H9 (cell line): ENCODE results near the gene CYP39A1. TPM values are rescaled to one million over a fixed set of nuclear protein-coding genes. Genes with fewer than 3 reads are reported as not detected.

Source experiments
- DNase-seq: peaks from one replicate; pipeline ENCODE4 v3.0.0-alpha.2; 2017
- H2AFZ ChIP-seq: one replicate; pipeline ENCODE4 v1.6.1; 2013; ENCODE audit warnings: mild to moderate bottlenecking, low read length, control low read depth, moderate library complexity
- H2AK5ac ChIP-seq: 2 replicates; pipeline ENCODE4 v1.6.1; 2013; ENCODE audit warnings: low read length, control low read depth, mixed read lengths; ENCODE audit not compliant: insufficient read length
- H2BK120ac ChIP-seq: one replicate; pipeline ENCODE4 v1.6.1; 2013; ENCODE audit warnings: low read depth, mild to moderate bottlenecking, low read length, control low read depth, inconsistent platforms; ENCODE audit not compliant: poor library complexity, severe bottlenecking
- H2BK12ac ChIP-seq: 2 replicates; pipeline ENCODE4 v1.6.1; 2013; ENCODE audit warnings: low read length, control low read depth, mixed read lengths, low read depth; ENCODE audit not compliant: insufficient read length
- H2BK15ac ChIP-seq: 2 replicates; pipeline ENCODE4 v1.6.1; 2013; ENCODE audit warnings: low read depth, low read length, control low read depth
- H2BK20ac ChIP-seq: one replicate; pipeline ENCODE4 v1.6.1; 2013; ENCODE audit warnings: low read depth, mild to moderate bottlenecking, low read length, control low read depth, inconsistent platforms; ENCODE audit not compliant: poor library complexity, severe bottlenecking
- H2BK5ac ChIP-seq: 2 replicates; pipeline ENCODE4 v1.6.1; 2013; ENCODE audit warnings: low read length, control low read depth, mixed read lengths; ENCODE audit not compliant: insufficient read length
- H3K14ac ChIP-seq: 2 replicates; pipeline ENCODE4 v1.6.1; 2013; ENCODE audit warnings: low read length, control low read depth; ENCODE audit not compliant: insufficient read depth
- H3K18ac ChIP-seq: 2 replicates; pipeline ENCODE4 v1.6.1; 2013; ENCODE audit warnings: low read depth, mild to moderate bottlenecking, mixed read lengths, low read length, control low read depth; ENCODE audit not compliant: insufficient read length
- H3K23ac ChIP-seq: 2 replicates; pipeline ENCODE4 v1.6.1; 2013; ENCODE audit warnings: low read length, control low read depth, mixed read lengths, low read depth; ENCODE audit not compliant: insufficient read length
- H3K23me2 ChIP-seq: 2 replicates; pipeline ENCODE4 v1.6.1; 2013; ENCODE audit warnings: low read depth, mild to moderate bottlenecking, mixed read lengths, low read length, control low read depth; ENCODE audit not compliant: insufficient read length, poor library complexity, severe bottlenecking
- H3K27ac ChIP-seq: 2 replicates; pipeline ENCODE4 v1.5.1; 2013; ENCODE audit warnings: low read length, control low read depth, mixed read lengths, low read depth; ENCODE audit not compliant: insufficient read length
- H3K27me3 ChIP-seq: 2 replicates; pipeline ENCODE4 v1.6.1; 2013; ENCODE audit warnings: low read length, control low read depth, inconsistent platforms; ENCODE audit not compliant: insufficient read depth
- H3K4ac ChIP-seq: 2 replicates; pipeline ENCODE4 v1.6.1; 2013; ENCODE audit warnings: low read depth, mild to moderate bottlenecking, control low read depth, inconsistent platforms, low read length, moderate library complexity
- H3K4me1 ChIP-seq: 2 replicates; pipeline ENCODE4 v1.6.1; 2013; ENCODE audit warnings: low read length, control low read depth, inconsistent platforms; ENCODE audit not compliant: insufficient read depth
- H3K4me2 ChIP-seq: 2 replicates; pipeline ENCODE4 v1.6.1; 2013; ENCODE audit warnings: low read length, control low read depth, mixed read lengths; ENCODE audit not compliant: insufficient read length, insufficient read depth
- H3K56ac ChIP-seq: 2 replicates; pipeline ENCODE4 v1.6.1; 2013; ENCODE audit warnings: low read depth, mild to moderate bottlenecking, mixed read lengths, low read length, control low read depth; ENCODE audit not compliant: insufficient read length
- H3K79me1 ChIP-seq: 2 replicates; pipeline ENCODE4 v1.6.1; 2013; ENCODE audit warnings: low read depth, mild to moderate bottlenecking, moderate library complexity, low read length, control low read depth, inconsistent platforms; ENCODE audit not compliant: insufficient read depth, poor library complexity, severe bottlenecking
- H3K79me2 ChIP-seq: 2 replicates; pipeline ENCODE4 v1.6.1; 2013; ENCODE audit warnings: low read length, control low read depth, inconsistent platforms; ENCODE audit not compliant: insufficient read depth
- H3K9ac ChIP-seq: 2 replicates; pipeline ENCODE4 v1.6.1; 2013; ENCODE audit warnings: low read length, control low read depth, mixed read lengths; ENCODE audit not compliant: insufficient read length; ENCODE audit errors: extremely low read depth
- H3K9me3 ChIP-seq: one replicate; pipeline ENCODE4 v1.6.1; 2013; ENCODE audit warnings: low read depth, low read length, inconsistent platforms; ENCODE audit not compliant: control insufficient read depth
- H3T11ph ChIP-seq: one replicate; pipeline ENCODE4 v1.6.1; 2013; ENCODE audit warnings: mild to moderate bottlenecking, low read length, control low read depth, inconsistent platforms
- H4K20me1 ChIP-seq: one replicate; pipeline ENCODE4 v1.6.1; 2013; ENCODE audit not compliant: control insufficient read depth, insufficient read length, insufficient read depth
- H4K5ac ChIP-seq: 2 replicates; pipeline ENCODE4 v1.6.1; 2013; ENCODE audit warnings: low read depth, mild to moderate bottlenecking, mixed read lengths, low read length, control low read depth; ENCODE audit not compliant: insufficient read length
- H4K8ac ChIP-seq: replicated peaks from 2 replicates; pipeline ENCODE4 v1.6.1; 2013; ENCODE audit warnings: low read length, control low read depth, mixed read lengths, low read depth; ENCODE audit not compliant: insufficient read length
- H4K91ac ChIP-seq: 2 replicates; pipeline ENCODE4 v1.6.1; 2013; ENCODE audit warnings: low read depth, mild to moderate bottlenecking, moderate library complexity, mixed read lengths, low read length, control low read depth; ENCODE audit not compliant: insufficient read length
- H3K27ac Mint-ChIP-seq, 3 experiments: 2 replicates in 2 of 3; 3 replicates in 1 of 3; pipeline ENCODE4 v1.8.0; 2020 to 2021; ENCODE audit warnings: mixed read lengths in 3 of 3, mild to moderate bottlenecking in 1 of 3, moderate library complexity in 1 of 3
- H3K27me3 Mint-ChIP-seq: 2 replicates; pipeline ENCODE4 v1.8.0; 2021; ENCODE audit warnings: low read depth, mild to moderate bottlenecking, moderate library complexity, mixed read lengths
- H3K36me3 Mint-ChIP-seq, 3 experiments: 2 replicates in 2 of 3; 3 replicates in 1 of 3; pipeline ENCODE4 v1.8.0; 2020 to 2021; ENCODE audit warnings: low read depth in 3 of 3, mixed read lengths in 3 of 3; ENCODE audit not compliant: insufficient read depth in 1 of 3
- H3K4me1 Mint-ChIP-seq, 2 experiments: 2 replicates each; pipeline ENCODE4 v1.8.0; 2020; ENCODE audit warnings: mixed read lengths in 2 of 2
- H3K4me3 Mint-ChIP-seq, 2 experiments: 2 replicates in 1 of 2; 3 replicates in 1 of 2; pipeline ENCODE4 v1.8.0; 2020 to 2021; ENCODE audit warnings: mild to moderate bottlenecking in 2 of 2, mixed read lengths in 2 of 2, moderate library complexity in 1 of 2
- H3K9me3 Mint-ChIP-seq, 2 experiments: 2 replicates in 1 of 2; 3 replicates in 1 of 2; pipeline ENCODE4 v1.8.0; 2020; ENCODE audit warnings: mild to moderate bottlenecking in 2 of 2, mixed read lengths in 2 of 2, moderate library complexity in 1 of 2
- WGBS: extraction: QIAGEN DNeasy Blood & Tissue Kit; methylation state at CpG from one replicate; pipeline ENCODE4 v1.1.7; 2013; ENCODE audit warnings: missing lambda C conversion rate, low lambda C conversion rate, mixed read lengths; ENCODE audit not compliant: insufficient read length; ENCODE audit errors: extremely low coverage; 5-methylcytosine and 5-hydroxymethylcytosine counted together
- total RNA-seq: library from RNA; stranded (reverse); gene quantifications from 2 replicates; pipeline ENCODE4 v1.2.1, GENCODE V29; 2021
- TF ChIP-seq, protein P1 (sequence below): fragments of 200-600 bp; sonication (generic); conservative IDR thresholded peaks from 3 replicates; pipeline ENCODE4 v1.8.0; 2021; ENCODE audit warnings: antibody characterized with exemption, mild to moderate bottlenecking

The CYP39A1 gene
- total RNA-seq, 1 experiment from 2014 or later: 0.50 TPM

DNA sequence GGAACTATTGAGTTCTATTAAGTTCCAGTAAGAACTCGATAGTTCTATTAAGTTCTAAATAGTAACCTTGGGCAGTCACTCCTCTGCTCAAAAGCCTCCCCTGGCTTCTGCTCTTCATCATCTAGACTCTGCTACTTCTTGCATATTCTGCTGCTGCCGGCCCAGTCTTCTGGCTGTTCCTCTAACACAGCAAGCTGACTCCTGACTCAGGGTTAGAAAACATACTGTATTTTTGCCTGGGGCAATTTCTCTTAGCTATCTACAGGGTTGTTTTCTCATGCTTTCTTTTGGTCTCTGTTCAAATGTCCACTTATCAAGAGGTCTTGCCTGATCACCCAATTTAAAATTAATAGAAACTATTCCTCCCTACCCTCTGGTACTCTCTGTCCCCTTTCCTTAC, 14.8 kb upstream of the CYP39A1 start:
- no peak overlapping the region for H4K8ac ChIP-seq
- H3K18ac ChIP-seq: no peak overlapping the region
- WGBS: no CpG with 5 or more reads among the region's 2 CpGs
- no peak overlapping the region for H2AK5ac ChIP-seq
- H3K9me3 ChIP-seq: no peaks in the 10 kb centered on the region
- H3K27ac ChIP-seq: no peak overlapping the region
- TF ChIP-seq, protein P1, sequence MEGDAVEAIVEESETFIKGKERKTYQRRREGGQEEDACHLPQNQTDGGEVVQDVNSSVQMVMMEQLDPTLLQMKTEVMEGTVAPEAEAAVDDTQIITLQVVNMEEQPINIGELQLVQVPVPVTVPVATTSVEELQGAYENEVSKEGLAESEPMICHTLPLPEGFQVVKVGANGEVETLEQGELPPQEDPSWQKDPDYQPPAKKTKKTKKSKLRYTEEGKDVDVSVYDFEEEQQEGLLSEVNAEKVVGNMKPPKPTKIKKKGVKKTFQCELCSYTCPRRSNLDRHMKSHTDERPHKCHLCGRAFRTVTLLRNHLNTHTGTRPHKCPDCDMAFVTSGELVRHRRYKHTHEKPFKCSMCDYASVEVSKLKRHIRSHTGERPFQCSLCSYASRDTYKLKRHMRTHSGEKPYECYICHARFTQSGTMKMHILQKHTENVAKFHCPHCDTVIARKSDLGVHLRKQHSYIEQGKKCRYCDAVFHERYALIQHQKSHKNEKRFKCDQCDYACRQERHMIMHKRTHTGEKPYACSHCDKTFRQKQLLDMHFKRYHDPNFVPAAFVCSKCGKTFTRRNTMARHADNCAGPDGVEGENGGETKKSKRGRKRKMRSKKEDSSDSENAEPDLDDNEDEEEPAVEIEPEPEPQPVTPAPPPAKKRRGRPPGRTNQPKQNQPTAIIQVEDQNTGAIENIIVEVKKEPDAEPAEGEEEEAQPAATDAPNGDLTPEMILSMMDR: no peak
- no peak overlapping the region for H2BK12ac ChIP-seq
- no peaks in the 10 kb centered on the region for H3K79me2 ChIP-seq
- no peaks in the 10 kb centered on the region for H3K9me3 Mint-ChIP-seq
- H3K27me3 ChIP-seq: no peaks in the 10 kb centered on the region
- H3K4ac ChIP-seq: no peak overlapping the region
- H2BK15ac ChIP-seq: no peak overlapping the region
- no peak overlapping the region for H2BK5ac ChIP-seq
- no peaks in the 10 kb centered on the region for H3K27me3 Mint-ChIP-seq
- no peak overlapping the region for H4K91ac ChIP-seq
- no peak overlapping the region for H3K27ac Mint-ChIP-seq
- no peak overlapping the region for H2BK120ac ChIP-seq
- H3K4me1 Mint-ChIP-seq: no peaks in the 10 kb centered on the region
- no peak overlapping the region for H2AFZ ChIP-seq
- no peak overlapping the region for H3K56ac ChIP-seq
- no peaks in the 10 kb centered on the region for H3K23me2 ChIP-seq
- H3K9ac ChIP-seq: no peak overlapping the region
- H2BK20ac ChIP-seq: no peak overlapping the region
- H3K79me1 ChIP-seq: no peaks in the 10 kb centered on the region
- no peak overlapping the region for H4K5ac ChIP-seq
- H3T11ph ChIP-seq: no peak overlapping the region
- H4K20me1 ChIP-seq: no peaks in the 10 kb centered on the region
- H3K36me3 Mint-ChIP-seq: no peaks in the 10 kb centered on the region
- DNase-seq: no peak
- no peak overlapping the region for H3K23ac ChIP-seq
- no peak overlapping the region for H3K4me3 Mint-ChIP-seq
- no peak overlapping the region for H3K14ac ChIP-seq
- H3K4me2 ChIP-seq: no peak overlapping the region
- no peaks in the 10 kb centered on the region for H3K4me1 ChIP-seq
